ENCODE results near the gene LIMS1. TPM values are rescaled to one million over a fixed set of nuclear protein-coding genes. Genes with fewer than 3 reads are reported as not detected.
"Not testable (repeated sequence)": the region's sequence is repeated elsewhere in the genome, so short reads cannot be mapped to it uniquely, and the experiment has no call there.

Gene LIMS1
- polyA plus RNA-seq, 4 donors = 50.2 to 59.7 (median 58.6) TPM

GRCh38 chr2:108701208-108701607 lies 166.9 kb downstream of the LIMS1 start:
- no peak for DNase-seq (ENCODE audit: low read depth in 4 of 4, low spot score in 3 of 4)

GRCh38 chr2:108701806-108702205 lies 167.5 kb downstream of the LIMS1 start:
- DNase-seq (ENCODE audit: low read depth in 4 of 4, low spot score in 3 of 4) = no peak

- no peak for DNase-seq (ENCODE audit: low read depth in 4 of 4, low spot score in 3 of 4)
These were observed 170.6 kb downstream of the LIMS1 start for GRCh38 chr2:108704871-108705270.

GRCh38 chr2:108707300-108707699 lies 173.0 kb downstream of the LIMS1 start:
- no peak for DNase-seq (ENCODE audit: low read depth in 4 of 4, low spot score in 3 of 4)

DNA sequence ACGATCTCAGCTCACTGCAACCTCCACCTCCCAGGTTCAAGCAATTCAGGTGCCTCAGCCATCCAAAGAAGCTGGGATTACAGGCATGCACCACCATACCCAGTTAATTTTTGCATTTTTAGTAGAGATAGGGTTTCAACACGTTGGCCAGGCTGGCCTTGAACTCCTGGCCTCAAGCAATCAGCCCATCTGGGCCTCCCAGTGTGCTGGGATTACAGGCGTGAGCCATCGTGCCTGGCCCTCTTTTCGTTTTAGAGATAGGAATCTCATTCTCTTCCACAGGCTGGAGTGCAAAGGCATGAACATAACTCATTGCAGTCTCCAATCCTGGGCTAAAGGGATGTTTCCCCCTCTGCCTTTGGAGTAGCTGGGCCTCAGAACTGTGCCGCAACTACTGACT lies 182.7 kb downstream of the LIMS1 start:
- not testable (repeated sequence) for DNase-seq (ENCODE audit: low read depth in 4 of 4, low spot score in 3 of 4)

GRCh38 chr2:108719149-108720044 lies 185.1 kb downstream of the LIMS1 start, which contains the start of gene RANBP2:
Gene RANBP2 (plus strand): TSS chr2:108719482. CDS start chr2:108719607, 125 bp downstream.
- peak; percentile 88 to 96 (median 92) for DNase-seq (ENCODE audit: low read depth in 4 of 4, low spot score in 3 of 4)

- not testable (repeated sequence) for DNase-seq (ENCODE audit: low read depth in 4 of 4, low spot score in 3 of 4)
These were observed 191.8 kb downstream of the LIMS1 start for GRCh38 chr2:108726048-108726447.

DNA sequence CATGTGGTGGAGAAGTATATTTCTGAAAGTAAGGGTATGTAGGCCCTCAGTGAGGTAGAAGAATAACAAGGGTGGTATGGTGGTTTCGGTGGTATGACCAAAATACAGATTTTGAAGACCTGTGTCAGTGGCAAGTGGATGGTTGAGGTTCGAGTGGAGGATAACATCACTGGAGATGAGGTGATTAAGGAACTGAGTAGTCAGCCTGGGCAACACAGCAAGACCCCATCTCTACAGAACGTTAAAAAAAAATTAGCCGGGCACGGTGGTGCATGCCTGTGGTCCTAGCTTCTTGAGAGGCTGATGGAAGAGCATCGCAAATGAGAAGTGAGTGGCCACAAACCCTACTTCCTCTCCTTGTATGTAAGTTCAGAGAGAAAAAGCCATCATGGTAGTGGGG lies 200.4 kb downstream of the LIMS1 start:
- not testable (repeated sequence) for DNase-seq (ENCODE audit: low read depth in 4 of 4, low spot score in 3 of 4)

Other genes with a start within 250 kb of the LIMS1 start
- gene SULT1C2, start 245.6 kb upstream of the LIMS1 start, polyA plus RNA-seq (ENCODE audit: insufficient read length in 4 of 4) = 10 to 100 TPM; 44.0 to 62.5 (median 50.0) TPM
- 10 to 100 TPM; 39.9 to 48.1 (median 45.3) TPM for gene SULT1C4, start 156.5 kb upstream of the LIMS1 start, polyA plus RNA-seq (ENCODE audit: insufficient read length in 4 of 4)
- gene GCC2, start 85.3 kb upstream of the LIMS1 start, polyA plus RNA-seq (ENCODE audit: insufficient read length in 4 of 4) = 10 to 100 TPM; 50.3 to 72.3 (median 58.1) TPM
- 10 to 100 TPM; 65.0 to 67.3 (median 65.8) TPM for gene RANBP2, start 185.0 kb downstream of the LIMS1 start, polyA plus RNA-seq (ENCODE audit: insufficient read length in 4 of 4)